Hematopoietic multipotent progenitor cell treated with erythropoietin and hydrocortisone succinate and interleukin-3 and kit ligand, for 8 days (in vitro differentiated cells): ENCODE measurements around the gene PKP2.

ENCODE experiments used
- DNase-seq: peaks from one replicate; pipeline ENCODE4 v3.0.0-alpha.2; 2015

The PKP2 gene

DNA sequence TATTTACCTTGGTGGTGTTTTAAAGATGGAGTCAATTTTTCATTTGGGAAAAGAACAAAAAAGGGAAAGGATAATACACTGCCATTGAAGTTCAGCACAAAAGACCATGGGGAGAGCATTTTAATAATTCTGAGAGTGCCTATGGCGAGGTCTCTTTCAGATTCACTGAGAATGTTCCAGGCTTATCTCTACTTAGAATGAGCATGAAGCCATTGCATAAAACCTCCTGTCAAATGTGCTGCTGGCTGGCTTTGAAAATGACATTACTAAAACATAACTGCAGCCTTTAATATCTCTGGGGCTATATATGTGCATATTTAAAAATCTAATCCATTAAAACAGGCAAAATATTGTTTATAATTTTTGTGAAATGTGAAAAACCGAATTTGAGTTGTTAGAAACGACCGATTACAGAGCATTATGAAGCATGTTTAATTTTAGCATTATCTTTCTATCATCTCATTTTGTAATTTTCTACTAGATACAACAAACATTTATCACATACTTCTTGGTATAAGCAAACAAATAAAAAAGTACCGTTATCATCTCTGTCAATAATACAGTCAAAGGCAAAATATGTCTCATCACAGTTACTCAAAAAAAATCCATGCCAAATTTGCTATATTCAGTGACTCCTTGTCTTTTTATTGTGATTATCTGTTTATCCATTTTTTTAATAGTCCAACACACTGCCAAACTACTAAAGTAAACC lies 95.2 kb downstream of the PKP2 start:
- DNase-seq, result no peak

DNA sequence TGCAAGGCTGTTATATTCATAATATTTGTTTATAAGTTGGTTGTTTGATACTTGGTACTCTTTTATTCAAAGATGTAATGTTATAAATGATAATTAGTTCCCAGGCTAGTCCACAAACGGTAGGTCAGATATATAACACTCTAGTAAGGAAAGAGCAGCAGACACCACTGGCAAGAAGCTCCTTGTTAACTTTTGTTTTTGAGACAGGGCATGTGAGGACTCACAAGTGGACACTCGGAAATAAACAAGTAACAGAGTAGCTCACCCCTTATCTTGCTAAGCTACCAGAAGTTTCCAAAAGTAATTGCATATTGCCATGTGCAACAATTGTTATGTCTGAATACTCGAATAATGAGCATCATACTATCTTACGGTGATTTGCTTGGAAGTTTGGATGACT lies 102.3 kb downstream of the PKP2 start:
- no peak for DNase-seq

- DNase-seq, result no peak
Measured at GRCh38 chr12:32789916-32790315, 106.7 kb downstream of the PKP2 start.

- DNase-seq, result no peak
Measured at GRCh38 chr12:32789446-32789845, 107.1 kb downstream of the PKP2 start.

GRCh38 chr12:32788405-32788804 lies 108.2 kb downstream of the PKP2 start:
- DNase-seq, result no peak

- no peak for DNase-seq
Measured at GRCh38 chr12:32785557-32785956, 111.0 kb downstream of the PKP2 start.

DNA sequence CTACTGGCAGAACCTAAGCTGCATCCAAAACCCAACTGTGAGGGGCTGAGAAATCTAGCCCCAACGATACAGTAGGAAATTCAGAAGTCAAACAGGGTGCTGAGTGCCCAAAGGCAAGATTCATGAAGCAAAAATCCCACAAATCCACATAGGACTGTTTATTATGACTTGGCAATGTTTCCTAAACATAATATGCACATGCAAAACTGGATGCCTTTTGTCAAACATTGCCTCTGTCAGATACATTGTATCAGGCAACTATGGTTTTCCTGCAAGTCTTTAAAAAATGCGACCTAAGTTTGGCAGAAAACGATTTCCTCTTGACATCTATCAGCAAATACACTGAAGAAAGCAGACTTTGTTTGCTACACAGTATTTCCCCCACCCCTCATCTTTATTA lies 113.5 kb downstream of the PKP2 start:
- DNase-seq, result no peak

GRCh38 chr12:32780071-32780470 lies 116.5 kb downstream of the PKP2 start:
- DNase-seq, result no peak

GRCh38 chr12:32777691-32778175 lies 118.8 kb downstream of the PKP2 start:
- no peak for DNase-seq

- DNase-seq, result no peak
Measured at GRCh38 chr12:32777159-32777558, 119.4 kb downstream of the PKP2 start.

DNA sequence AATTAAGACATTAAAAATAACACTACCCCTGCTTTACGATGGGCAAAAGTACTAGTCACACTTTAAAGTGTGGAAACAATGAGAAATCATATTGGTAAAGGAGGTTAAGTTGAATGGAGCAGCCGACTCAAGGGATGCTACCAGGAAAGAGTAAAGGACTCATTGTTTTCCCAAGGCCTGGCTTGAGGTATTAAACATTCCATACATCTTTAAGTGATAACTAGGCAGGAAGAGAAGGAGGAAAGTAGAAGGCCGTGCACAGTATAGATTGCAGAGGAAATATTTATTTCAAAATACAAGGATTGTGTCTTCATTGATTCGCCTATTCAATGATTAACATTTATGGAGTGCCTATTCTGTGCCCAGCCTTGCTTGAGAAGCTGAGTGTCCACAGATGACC lies 120.3 kb downstream of the PKP2 start:
- DNase-seq, result no peak

DNA sequence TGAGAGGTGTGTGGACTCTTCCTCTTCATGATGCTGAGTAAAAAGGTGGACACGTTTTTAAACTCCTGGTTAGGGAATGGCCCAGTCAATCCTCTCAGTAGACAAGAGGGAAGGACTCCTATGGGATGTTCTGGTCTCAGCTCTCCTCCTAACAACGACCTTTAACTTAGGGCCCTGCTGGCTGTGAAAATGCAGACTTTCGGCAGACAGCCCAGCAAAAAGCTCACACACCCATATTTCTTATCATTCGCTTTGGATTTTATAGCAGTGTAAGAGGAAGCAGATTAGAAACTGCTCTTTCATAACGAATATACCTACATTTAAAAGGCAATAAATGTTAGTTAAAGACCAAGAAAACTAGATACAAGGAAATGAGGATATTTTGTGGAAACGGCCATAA lies 122.9 kb downstream of the PKP2 start:
- no peak for DNase-seq

- no peak for DNase-seq
Measured at GRCh38 chr12:32770141-32770540, 126.4 kb downstream of the PKP2 start.

- DNase-seq, result no peak
Measured at GRCh38 chr12:32768518-32768917, 128.1 kb downstream of the PKP2 start.

DNA sequence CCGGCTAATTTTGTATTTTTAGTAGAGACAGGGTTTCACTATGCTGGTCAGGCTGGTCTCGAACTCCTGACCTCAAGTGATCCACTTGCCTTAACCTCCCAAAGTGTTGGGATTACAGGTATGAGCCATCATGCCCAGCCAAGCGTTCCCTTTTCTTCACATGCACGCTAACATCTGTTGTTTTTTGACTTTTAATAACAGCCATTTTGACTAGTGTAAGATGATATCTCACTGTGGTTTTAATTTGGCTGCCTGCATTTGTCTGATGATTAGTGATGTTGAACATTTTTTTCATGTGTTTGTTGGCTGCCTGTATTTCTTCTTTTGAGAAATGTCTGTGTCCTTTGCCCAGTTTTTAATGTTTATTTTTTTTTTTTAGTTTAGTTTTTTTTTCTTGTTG lies 130.7 kb downstream of the PKP2 start:
- DNase-seq, result no peak

DNA sequence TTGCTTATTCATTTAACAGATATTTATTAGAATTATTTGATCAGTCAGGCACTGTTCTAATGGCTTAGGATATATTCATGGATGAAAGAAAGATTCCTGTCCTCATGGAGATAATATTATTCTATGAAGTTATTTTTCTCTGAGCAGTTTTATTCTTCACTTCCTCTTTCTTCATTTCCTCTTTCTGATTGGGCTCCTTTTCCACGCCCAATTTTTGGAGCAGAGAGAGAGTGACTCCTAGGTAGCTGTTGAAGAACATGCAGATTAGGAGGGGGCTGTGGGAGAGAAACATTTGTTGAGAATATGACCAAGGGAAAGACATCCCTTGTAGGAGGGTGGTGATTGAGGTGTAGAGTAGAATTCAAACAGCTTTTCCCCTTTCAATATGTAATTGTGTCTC lies 134.9 kb downstream of the PKP2 start:
- DNase-seq, result peak; percentile 45

DNA sequence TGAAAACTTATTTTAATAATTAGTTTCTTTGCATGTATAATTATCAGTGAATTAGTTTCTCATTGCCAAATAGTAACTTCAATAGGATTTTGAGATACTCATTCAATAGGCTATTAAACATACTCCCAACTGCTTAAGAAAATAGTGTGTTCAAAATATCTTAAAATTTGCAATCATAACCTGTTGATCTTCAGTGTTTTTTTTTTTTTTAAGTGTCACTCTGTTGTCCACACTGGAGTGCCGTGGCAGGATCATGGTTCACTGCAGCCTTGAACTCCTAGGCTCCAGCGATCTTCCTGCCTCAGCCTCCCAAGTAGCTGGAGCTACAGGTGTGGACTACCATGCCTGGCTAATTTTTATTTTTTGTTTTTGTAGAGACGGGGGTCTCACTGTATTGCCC lies 139.4 kb downstream of the PKP2 start:
- no peak for DNase-seq

DNA sequence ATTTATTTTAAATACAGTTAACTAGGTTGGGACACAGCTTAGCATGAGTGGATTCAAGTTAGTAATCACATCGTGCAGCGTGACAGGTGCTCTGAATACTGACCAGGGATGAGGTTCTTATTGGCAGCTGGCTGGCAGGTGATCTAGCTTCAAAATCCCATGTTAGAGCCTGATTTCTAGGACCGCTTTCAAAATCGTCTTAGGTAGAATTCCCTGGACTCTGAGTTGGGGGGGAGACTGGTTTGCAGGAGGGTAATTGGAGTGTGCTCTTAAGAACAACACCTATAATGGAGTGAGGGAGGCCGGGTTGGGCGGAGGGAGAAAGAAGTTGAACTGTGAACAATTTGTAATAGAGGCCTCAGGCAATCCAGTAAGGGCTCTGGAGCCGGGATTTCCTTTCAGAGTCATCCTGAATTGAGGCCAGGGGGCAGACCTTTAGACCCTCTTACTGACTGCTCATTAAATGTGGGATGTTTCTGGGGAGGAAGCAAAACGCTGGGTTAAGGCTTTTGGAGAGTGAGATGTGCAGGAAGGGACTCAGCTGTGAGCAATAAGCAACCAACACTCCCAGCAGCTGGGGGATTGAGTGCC lies 140.0 kb downstream of the PKP2 start:
- DNase-seq, result no peak

DNA sequence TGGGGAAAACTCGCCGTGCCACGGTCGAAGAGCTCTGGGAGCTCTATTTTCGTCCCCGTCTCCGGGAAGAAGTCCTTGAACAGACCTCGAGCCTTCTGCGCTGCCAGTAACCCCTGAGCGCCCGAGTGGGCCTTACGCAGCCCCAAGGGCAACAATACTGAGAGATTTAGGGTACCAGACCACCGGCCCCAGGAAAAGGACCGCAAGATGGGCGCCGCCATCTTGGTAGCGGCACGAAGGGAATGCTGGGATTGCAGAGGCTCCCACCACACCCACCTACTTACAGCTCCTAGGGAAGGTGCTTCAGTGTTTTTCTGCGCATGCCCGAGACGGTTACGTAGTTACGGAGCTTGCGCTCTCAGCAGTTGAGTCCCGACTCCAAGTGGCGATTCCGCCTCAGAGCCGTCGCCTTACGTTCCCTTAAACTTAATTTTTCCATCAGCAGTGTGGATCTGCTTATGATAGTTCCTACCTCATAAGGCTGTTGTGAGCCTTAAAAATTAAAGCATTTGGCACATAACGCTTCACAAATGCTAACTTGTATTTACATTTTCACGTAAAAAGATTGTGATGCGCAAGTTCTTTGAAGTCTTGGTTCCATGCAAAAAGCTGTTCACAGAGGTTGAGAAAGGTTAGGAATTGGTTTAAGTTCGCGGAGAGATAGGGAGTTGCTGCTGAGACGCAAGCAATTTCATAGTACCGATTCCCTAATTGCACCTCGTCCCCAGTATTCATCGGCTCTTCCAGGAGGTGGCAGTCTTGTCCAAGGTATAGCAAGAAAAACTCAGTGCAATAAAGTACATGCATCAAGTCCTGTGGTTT lies 140.7 kb downstream of the PKP2 start, which contains the start of gene YARS2:
YARS2 (minus strand) TSS at position 244 of the 822 bp plus-strand sequence; CDS start at position 221, 23 bp downstream.
- DNase-seq, result peak; percentile 98

DNA sequence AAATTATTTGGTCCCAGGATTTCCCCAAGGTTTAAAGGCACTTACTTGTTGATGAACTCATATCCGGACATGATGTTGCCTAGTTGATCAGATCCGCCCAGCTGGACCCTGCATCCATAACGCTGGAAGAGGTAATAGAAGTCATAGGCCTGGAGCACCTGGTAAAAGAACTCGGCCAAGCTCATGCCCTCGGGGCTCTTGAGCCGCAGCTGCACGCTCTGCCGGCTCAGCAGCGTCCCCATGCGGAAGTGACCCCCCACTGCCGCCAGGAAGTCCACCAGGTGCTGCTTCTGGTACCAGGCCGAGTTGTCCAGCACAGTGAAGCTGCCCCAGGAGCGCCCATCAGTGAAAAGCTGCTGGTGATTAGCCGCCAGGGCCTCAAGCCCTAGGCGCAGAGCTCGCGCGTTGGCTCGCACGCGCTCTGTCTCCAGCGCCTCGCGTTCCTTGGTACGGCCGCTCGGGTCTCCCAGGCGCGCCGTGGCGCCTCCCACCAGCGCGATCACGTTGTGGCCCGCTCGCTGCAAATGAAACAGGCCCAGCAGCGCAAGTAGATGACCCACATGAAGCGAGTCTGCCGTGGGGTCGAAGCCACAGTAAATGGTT lies 141.4 kb downstream of the PKP2 start:
- DNase-seq, result peak; percentile 82

GRCh38 chr12:32754111-32754510 lies 142.5 kb downstream of the PKP2 start:
- DNase-seq, result no peak

- no peak for DNase-seq
Measured at GRCh38 chr12:32753605-32754004, 143.0 kb downstream of the PKP2 start.

DNA sequence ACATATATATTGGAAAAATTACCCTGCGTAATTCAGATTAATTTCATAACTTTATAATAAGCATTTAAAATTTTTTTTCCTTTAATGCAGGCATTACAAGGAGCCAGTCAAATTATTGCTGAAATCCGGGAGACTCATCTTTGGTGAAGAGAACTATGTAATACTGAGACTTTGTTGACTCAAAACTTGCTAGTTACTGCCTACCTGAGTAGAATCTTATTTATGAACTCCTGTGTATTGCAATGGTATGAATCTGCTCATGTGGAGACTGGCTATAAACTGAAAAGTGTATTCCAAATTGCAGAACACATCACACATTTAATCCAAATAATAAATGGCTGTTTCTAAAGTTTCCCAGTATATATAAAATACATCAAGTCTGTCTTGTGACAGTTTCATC lies 153.3 kb downstream of the PKP2 start:
- DNase-seq, result no peak
